Stimulated activated CD8-positive, alpha-beta memory T cell treated with anti-CD3 and anti-CD28 coated beads, Interleukin-15, amount 100 ng/mL, for 24 hours (primary cell): ENCODE measurements around the gene B3GAT1.
"Not testable (repeated sequence)": the region's sequence is repeated elsewhere in the genome, so short reads cannot be mapped to it uniquely, and the experiment has no call there.

Experiments
- DNase-seq: peaks from one replicate; pipeline ENCODE4 v3.0.0-alpha.2; 2020; ENCODE audit warnings: low read depth

The B3GAT1 gene

GRCh38 chr11:134412203-134413042, at the start of gene B3GAT1:
TSS of gene B3GAT1 (minus strand) at chr11:134412242. CDS start at chr11:134387659, 24,583 bp downstream.
- no peak for DNase-seq

- DNase-seq = no peak
These were observed 49.6 kb upstream of the B3GAT1 start for GRCh38 chr11:134461621-134462020.

- DNase-seq = no peak
These were observed 48.8 kb upstream of the B3GAT1 start for GRCh38 chr11:134460881-134461280.

- no peak for DNase-seq
These were observed 48.1 kb upstream of the B3GAT1 start for GRCh38 chr11:134460062-134460561.

- no peak for DNase-seq
These were observed 47.4 kb upstream of the B3GAT1 start for GRCh38 chr11:134459246-134460061.

- not testable (repeated sequence) for DNase-seq
These were observed 45.5 kb upstream of the B3GAT1 start for GRCh38 chr11:134457411-134458007.

- DNase-seq = no peak
These were observed 43.5 kb upstream of the B3GAT1 start for GRCh38 chr11:134455516-134455915.

- no peak for DNase-seq
These were observed 42.2 kb upstream of the B3GAT1 start for GRCh38 chr11:134454146-134454690.

- no peak for DNase-seq
These were observed 41.4 kb upstream of the B3GAT1 start for GRCh38 chr11:134453441-134453840.

GRCh38 chr11:134452838-134453155, 40.8 kb upstream of the B3GAT1 start:
- no peak for DNase-seq

GRCh38 chr11:134452026-134452837, 40.2 kb upstream of the B3GAT1 start:
- DNase-seq = no peak

GRCh38 chr11:134450186-134450585, 38.1 kb upstream of the B3GAT1 start:
- DNase-seq = no peak

GRCh38 chr11:134449713-134450112, 37.7 kb upstream of the B3GAT1 start:
- no peak for DNase-seq

- no peak for DNase-seq
These were observed 37.0 kb upstream of the B3GAT1 start for GRCh38 chr11:134449051-134449450.

GRCh38 chr11:134447696-134448095, 35.7 kb upstream of the B3GAT1 start:
- DNase-seq = no peak

- DNase-seq = no peak
These were observed 33.7 kb upstream of the B3GAT1 start for GRCh38 chr11:134445601-134446325.

GRCh38 chr11:134444160-134445108, 32.4 kb upstream of the B3GAT1 start:
- DNase-seq = not testable (repeated sequence)

- no peak for DNase-seq
These were observed 31.2 kb upstream of the B3GAT1 start for GRCh38 chr11:134443246-134443645.

- DNase-seq = no peak
These were observed 30.2 kb upstream of the B3GAT1 start for GRCh38 chr11:134442246-134442645.

GRCh38 chr11:134441706-134442105, 29.7 kb upstream of the B3GAT1 start:
- DNase-seq = no peak
